ENCODE results near the gene PIGK.
A peak's percentile ranks its signal among the peaks of the same experiment; 100 is the strongest.

Gene PIGK

DNA sequence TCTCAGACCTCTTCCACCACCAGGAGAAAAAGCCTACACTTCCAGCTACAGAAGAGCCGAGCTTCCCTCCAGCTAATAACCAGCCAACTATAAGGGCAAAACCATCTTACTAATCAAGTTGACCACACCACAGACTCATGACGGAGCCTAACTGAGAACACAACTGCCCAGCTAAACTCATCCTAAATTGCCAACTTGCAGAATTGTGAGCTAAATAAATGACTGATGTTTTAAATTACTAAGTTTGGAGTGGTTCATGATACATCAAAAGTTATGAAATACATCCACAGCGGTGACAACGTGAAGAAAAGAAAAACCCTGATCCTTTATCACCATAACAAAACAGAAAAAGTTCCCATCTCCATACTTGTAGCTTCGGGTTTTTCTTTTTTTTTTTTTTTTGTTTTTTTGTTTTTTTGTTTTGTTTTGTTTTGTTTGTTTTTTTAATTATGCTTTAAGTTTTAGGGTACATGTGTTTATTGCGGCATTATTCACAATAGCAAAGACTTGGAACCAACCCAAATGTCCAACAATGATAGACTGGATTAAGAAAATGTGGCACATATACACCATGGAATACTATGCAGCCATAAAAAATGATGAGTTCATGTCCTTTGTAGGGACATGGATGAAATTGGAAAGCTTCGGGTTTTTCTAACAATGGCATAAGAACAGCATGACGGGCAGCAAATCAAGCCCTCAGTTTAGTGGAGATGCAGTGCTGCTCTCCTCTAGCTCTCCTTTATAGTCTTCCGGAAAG is 122.6 kb downstream of the PIGK start:
- no peak for DNase-seq (ENCODE audit: low read depth)

GRCh38 chr1:77095236-77095635 is 124.0 kb downstream of the PIGK start:
- no peak for DNase-seq (ENCODE audit: low read depth)

DNA sequence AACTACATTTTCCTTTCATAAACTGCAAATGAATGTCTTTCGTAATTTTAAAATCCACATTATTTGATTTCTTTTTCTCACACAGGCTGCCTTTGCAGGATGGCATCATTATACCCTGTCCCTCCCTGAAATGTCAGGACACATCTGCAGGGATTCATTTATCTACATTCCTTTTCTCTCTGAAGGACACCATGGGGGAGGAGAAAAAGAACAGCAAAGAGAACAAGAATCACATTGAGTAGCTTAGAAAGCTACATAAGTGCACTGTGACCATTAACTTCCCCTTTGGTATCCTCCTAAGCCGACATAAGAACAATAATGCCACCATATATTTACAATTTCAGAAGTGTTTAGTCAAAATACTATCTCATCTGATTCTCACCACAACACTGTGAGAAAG is 129.5 kb downstream of the PIGK start:
- no peak for DNase-seq (ENCODE audit: low read depth)

DNA sequence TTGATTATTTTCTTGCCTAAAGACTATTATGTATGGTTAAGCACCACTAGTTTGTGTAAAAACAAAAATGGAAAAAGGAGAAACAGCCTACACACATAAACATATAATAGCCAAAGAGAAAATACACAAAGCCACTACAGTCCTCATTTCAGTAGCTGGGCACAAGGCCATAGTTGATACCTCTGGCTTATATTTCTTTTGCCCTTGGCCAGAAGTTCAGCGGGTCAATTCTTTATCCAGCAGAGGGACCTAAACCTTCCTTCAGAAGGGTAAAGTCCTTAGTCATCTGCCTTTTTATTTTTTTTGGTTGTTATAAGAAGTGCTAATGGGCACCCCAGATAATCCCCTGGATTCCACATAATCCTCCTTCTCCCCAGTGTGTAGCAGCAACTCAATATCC is 134.1 kb downstream of the PIGK start:
- no peak for DNase-seq (ENCODE audit: low read depth)

DNA sequence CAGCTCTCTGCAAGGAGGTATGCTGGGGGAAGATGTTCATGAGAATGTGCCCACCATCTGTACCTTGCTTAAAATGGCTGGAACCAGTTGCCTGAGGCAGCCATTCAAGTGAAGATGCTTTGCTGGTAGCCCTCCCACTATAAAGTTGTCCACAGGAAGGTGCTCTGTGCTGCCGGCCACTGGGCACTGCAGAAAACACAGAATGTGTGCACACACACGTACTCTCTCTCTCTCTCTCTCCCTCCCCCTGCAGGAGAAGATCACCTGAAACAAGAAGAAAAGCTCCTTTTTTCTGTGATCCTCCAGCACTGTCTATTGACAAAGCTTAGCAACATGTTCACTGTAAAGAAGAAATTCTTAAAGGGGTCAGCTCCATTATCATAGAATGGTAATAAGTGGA is 134.8 kb downstream of the PIGK start:
- no peak for DNase-seq (ENCODE audit: low read depth)

- DNase-seq (ENCODE audit: low read depth) = no peak
These were observed 137.4 kb downstream of the PIGK start for GRCh38 chr1:77081834-77082233.

DNA sequence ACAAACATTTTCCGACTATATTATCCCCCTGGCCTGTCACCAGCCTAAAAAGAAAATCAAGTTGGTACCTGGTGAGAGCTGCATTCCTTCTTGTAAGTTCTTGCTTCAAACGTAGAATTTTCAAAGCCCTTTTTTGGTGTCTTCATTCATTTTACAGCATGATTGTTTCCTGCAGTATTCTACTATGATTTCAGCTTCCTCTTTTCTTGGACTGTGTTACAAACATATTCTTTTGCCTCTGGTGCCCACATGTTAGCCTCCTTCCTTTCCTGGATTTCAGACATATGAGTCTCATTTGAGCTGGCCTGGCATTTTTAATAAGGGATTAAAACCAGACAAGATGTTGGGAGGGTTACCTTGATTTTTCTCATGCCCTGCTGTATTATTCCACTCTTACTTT is 142.5 kb downstream of the PIGK start:
- no peak for DNase-seq (ENCODE audit: low read depth)

- no peak for DNase-seq (ENCODE audit: low read depth)
These were observed 151.2 kb downstream of the PIGK start for GRCh38 chr1:77068013-77068412.

GRCh38 chr1:77065693-77066342 is 153.4 kb downstream of the PIGK start:
- DNase-seq (ENCODE audit: low read depth) = no peak

DNA sequence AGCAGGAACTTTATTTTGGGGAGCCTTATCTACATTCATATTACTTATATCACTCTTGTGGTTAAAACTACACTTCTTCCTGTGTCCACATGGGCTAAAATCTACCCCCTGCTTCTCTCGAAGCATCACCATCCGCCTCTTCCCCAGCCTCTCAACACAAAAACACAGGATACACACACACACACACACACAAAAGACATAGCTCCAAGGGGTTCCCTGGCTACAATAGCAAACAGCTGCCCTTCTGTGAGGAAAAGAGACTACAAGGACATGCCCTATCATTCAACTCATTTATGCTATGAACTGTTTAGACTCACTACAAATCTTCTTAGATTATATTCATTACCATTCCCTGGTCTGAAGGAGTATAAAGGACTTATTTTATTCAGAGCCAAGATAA is 155.0 kb downstream of the PIGK start:
- no peak for DNase-seq (ENCODE audit: low read depth)

DNA sequence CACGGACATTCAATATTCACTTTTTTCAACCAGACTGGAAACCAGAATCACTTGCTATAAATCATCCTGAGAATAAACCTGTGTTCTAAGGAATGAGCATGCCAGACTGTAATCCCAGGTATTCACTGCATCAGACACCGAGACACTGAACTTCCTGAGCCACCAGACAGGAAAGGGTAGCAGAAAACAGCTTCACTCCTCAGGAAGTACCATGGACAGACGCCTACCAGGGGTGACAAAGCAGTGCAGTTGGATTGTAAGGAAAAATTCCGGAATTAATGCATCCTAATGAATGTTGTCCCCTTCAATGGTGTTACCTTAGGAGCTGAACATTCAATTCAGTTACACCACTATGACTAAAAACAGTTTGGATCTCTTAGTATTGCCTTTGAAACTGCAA is 156.1 kb downstream of the PIGK start:
- no peak for DNase-seq (ENCODE audit: low read depth)

GRCh38 chr1:77061162-77061561 is 158.1 kb downstream of the PIGK start:
- DNase-seq (ENCODE audit: low read depth) = no peak

DNA sequence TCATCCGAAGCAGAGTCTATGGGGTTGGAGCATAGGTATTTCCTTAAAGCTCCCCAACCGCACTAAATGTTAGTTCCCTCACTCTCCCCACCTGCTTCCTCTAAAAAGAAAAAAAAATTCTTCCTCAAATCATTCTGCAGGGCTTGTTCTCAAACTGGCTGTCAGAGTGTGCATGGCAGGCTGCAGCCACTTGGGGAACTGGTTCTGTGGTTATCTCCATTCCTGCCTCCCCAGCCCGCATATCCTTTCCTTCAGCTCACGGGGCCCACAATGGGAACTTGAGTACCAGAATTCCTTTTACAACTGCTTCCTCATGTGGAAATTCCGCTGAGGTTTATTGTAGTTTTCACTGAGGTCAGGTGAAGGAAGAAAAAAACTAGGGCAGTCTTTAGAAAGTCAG is 159.2 kb downstream of the PIGK start:
- DNase-seq (ENCODE audit: low read depth) = no peak

- no peak for DNase-seq (ENCODE audit: low read depth)
These were observed 161.1 kb downstream of the PIGK start for GRCh38 chr1:77057994-77058585.

DNA sequence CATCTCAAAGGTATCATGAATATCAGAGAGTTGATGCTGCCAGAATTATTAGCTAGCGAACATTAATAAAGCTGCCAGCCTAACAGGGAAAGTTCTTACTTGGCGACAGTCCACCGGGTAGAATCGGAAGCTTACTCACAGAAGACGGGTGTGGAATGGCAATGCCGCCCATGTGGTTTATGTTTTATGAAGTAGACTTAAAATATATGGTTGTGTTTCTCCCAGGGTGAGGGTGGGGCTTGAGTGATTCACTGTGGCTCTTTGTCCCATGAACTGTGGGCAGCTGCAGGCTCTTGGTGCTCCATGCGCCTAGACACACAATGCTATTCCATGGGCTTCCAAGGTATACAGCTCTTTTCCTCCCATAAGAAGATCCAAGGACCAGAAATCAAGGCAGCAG is 162.7 kb downstream of the PIGK start:
- DNase-seq (ENCODE audit: low read depth) = no peak

GRCh38 chr1:77051425-77051824 is 167.8 kb downstream of the PIGK start:
- DNase-seq (ENCODE audit: low read depth) = no peak

- DNase-seq (ENCODE audit: low read depth) = no peak
These were observed 170.6 kb downstream of the PIGK start for GRCh38 chr1:77048615-77049005.

- no peak for DNase-seq (ENCODE audit: low read depth)
These were observed 171.1 kb downstream of the PIGK start for GRCh38 chr1:77047978-77048614.

- no peak for DNase-seq (ENCODE audit: low read depth)
These were observed 171.7 kb downstream of the PIGK start for GRCh38 chr1:77047575-77047974.

- no peak for DNase-seq (ENCODE audit: low read depth)
These were observed 174.9 kb downstream of the PIGK start for GRCh38 chr1:77044133-77044849.

GRCh38 chr1:77040826-77041225 is 178.4 kb downstream of the PIGK start:
- DNase-seq (ENCODE audit: low read depth) = no peak

GRCh38 chr1:77039739-77040138 is 179.5 kb downstream of the PIGK start:
- peak; percentile 93 for DNase-seq (ENCODE audit: low read depth)

Data from GM04504 (cell line).